ENCODE results near the gene DACH1. TPM values are rescaled to one million over a fixed set of nuclear protein-coding genes. Genes with fewer than 3 reads are reported as not detected.

The DACH1 gene
- total and polyA plus RNA-seq, 2 donors (not counting 1 experiment from before 2014, with no cell fraction given), result 0.02 to 0.33 TPM

GRCh38 chr13:71865874-71866334 lies 1.1 kb downstream of the DACH1 start:
- TF ChIP-seq CTCF (conservative IDR thresholded peaks at IDR 0.05 in 1 of 2, IDR thresholded peaks at IDR 0.05 in 1 of 2; ENCODE audit: low read depth in 1 of 2, low read length in 2 of 2) (no peak), EZH2 (IDR thresholded peaks at IDR 0.05; ENCODE audit: low read length, missing control alignments) (no peak)

DNA sequence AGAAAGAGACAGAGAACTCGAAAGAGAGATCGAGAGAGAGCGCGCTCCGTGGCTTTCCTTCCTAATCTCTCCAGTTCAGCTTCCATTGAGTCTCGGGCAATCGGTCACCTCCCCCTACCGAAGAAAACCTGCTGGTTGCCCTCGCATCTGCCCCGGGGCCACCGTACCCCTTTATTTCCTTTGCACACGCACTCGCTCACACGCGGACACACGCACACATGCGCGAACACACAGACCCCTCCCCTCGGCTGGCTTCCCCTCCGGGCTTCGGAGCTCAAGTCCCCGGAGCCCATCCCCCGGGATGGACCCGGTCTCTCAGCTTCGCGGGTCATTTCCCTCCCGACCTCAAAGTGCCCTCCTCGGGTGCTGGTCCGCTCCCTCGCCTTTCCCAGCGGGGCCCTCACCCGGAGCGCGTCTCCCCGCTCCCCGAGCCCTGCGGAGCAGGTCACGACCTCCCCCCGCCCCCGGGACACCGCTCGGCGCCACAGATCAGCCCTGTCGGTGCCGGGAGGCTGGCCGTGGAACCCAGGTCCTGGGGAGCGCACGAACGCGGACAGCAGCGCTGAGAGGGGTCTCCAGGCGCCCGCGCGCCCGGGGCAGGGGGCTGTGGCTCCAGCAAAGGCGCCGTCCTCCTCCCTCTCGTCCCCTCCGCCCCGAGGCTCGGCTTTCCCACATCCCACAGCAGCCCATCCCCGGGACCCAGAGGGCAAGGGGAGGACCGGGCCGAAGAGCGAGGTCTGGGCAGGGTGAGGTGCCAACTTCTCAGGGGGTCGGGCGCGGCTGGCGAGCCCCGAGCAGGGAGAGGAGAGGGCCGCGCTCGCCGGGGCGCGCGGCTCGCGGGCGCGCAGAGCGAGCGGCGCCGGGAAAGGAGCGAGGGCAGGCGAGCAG lies 1.8 kb downstream of the DACH1 start:
- H2AFZ ChIP-seq (ENCODE audit: low read length), result peak overlapping the region; percentile 44
- H3K4me2 ChIP-seq (ENCODE audit: extremely low read depth, insufficient read depth, low read length), result peak overlapping the region; percentile 88
- no peaks in the 10 kb centered on the region for H3K4me1 ChIP-seq (ENCODE audit: control insufficient read depth, extremely low read depth, insufficient read depth, low read length)
- no peak for TF ChIP-seq EZH2 (IDR thresholded peaks at IDR 0.05; ENCODE audit: low read length, missing control alignments)
- TF ChIP-seq CTCF (conservative IDR thresholded peaks at IDR 0.05 in 1 of 2, IDR thresholded peaks at IDR 0.05 in 1 of 2; ENCODE audit: low read depth in 1 of 2, low read length in 2 of 2), result no peak
- DNase-seq (ENCODE audit: low read depth in 2 of 2), result peak; percentile 32 to 51
- H3K27me3 ChIP-seq (ENCODE audit: control insufficient read depth, insufficient read depth, low read length), result no peaks in the 10 kb centered on the region
- H3K9ac ChIP-seq (ENCODE audit: insufficient read depth, low read length), result no peak overlapping the region
- no peak overlapping the region for H3K27ac ChIP-seq (ENCODE audit: insufficient read depth, low read length)
- no peaks in the 10 kb centered on the region for H3K36me3 ChIP-seq (ENCODE audit: control insufficient read depth, insufficient read depth, low read length)
- H3K4me3 ChIP-seq (replicated peaks in 1 of 4; ENCODE audit: control extremely low read depth in 1 of 4, insufficient read depth in 1 of 4, low read depth in 3 of 4, low read length in 4 of 4), result peak overlapping the region; percentile 49 to 78 (median 57)
- H4K20me1 ChIP-seq (ENCODE audit: control insufficient read depth, extremely low read depth, insufficient read depth, low read length), result no peaks in the 10 kb centered on the region
- H3K79me2 ChIP-seq (ENCODE audit: control insufficient read depth, insufficient read depth, low read length), result no peaks in the 10 kb centered on the region
- H3K9me3 ChIP-seq (ENCODE audit: control insufficient read depth, insufficient read depth, low read depth, low read length), result no peaks in the 10 kb centered on the region

More at GRCh38 chr13:71865874-71866334, 1.1 kb downstream of the DACH1 start:
- H3K36me3 ChIP-seq (ENCODE audit: control insufficient read depth, insufficient read depth, low read length), result no peaks in the 10 kb centered on the region
- H3K27ac ChIP-seq (ENCODE audit: insufficient read depth, low read length), result no peak overlapping the region
- H4K20me1 ChIP-seq (ENCODE audit: control insufficient read depth, extremely low read depth, insufficient read depth, low read length), result no peaks in the 10 kb centered on the region
- peak overlapping the region; percentile 49 to 78 (median 57) for H3K4me3 ChIP-seq (replicated peaks in 1 of 4; ENCODE audit: control extremely low read depth in 1 of 4, insufficient read depth in 1 of 4, low read depth in 3 of 4, low read length in 4 of 4)
- H3K9ac ChIP-seq (ENCODE audit: insufficient read depth, low read length), result no peak overlapping the region
- peak overlapping the region; percentile 88 for H3K4me2 ChIP-seq (ENCODE audit: extremely low read depth, insufficient read depth, low read length)
- no peaks in the 10 kb centered on the region for H3K4me1 ChIP-seq (ENCODE audit: control insufficient read depth, extremely low read depth, insufficient read depth, low read length)
- DNase-seq (ENCODE audit: low read depth in 2 of 2), result peak; percentile 20 to 23
- H3K79me2 ChIP-seq (ENCODE audit: control insufficient read depth, insufficient read depth, low read length), result no peaks in the 10 kb centered on the region
- H3K27me3 ChIP-seq (ENCODE audit: control insufficient read depth, insufficient read depth, low read length), result no peaks in the 10 kb centered on the region
- no peak overlapping the region for H2AFZ ChIP-seq (ENCODE audit: low read length)
- H3K9me3 ChIP-seq (ENCODE audit: control insufficient read depth, insufficient read depth, low read depth, low read length), result no peaks in the 10 kb centered on the region

DNA sequence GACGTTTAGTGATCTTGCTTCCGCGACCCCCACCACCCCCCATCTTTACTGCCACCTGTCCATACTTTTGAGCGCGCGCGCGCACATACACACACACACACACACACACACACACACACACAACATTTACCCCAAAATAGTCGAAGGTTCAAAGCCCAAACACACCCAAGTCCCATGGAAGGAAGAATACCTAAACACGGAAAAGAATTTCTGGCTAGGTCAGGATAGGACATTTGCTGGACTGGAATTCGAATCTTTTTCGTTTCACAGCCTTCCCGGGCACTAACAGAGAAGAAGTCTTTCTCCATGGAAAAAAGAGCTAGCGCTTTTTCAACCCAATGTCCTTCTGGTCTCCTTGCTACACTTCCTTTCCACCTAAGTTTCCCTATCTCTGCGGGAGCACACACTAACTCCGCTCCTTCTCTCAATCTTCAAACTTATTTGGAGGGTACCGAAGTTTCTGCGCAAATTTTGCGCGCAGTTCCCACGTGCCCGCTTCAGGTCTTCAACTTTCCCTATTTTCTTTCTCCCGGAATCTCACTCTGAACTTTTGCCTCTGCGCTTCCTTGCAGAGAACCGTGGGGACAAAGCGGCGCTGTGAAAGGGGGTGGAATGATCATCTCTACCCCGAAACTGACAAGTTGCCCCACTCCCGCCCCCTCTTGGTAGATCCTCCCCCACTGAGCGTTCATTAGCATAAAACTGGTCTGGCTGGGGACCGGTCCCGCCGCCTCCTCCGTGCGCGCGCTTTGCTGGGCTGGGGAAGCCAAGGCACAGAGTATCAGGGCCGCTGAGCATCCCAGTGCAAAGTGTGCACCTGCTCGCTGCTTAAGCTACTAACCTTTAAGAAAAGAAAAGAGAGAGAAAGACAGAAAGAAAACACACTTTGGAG lies 2.7 kb downstream of the DACH1 start:
- Histone ChIP-seq H3K27ac (ENCODE audit: insufficient read depth, low read length) (no peak overlapping the region), H3K9me3 (ENCODE audit: control insufficient read depth, insufficient read depth, low read depth, low read length) (no peaks in the 10 kb centered on the region), H3K4me2 (ENCODE audit: extremely low read depth, insufficient read depth, low read length) (peak overlapping the region; percentile 88), H3K36me3 (ENCODE audit: control insufficient read depth, insufficient read depth, low read length) (no peaks in the 10 kb centered on the region), H3K4me3 (replicated peaks in 1 of 4; ENCODE audit: control extremely low read depth in 1 of 4, insufficient read depth in 1 of 4, low read depth in 3 of 4, low read length in 4 of 4) (peak overlapping the region; percentile 49 to 78 (median 57)), H3K9ac (ENCODE audit: insufficient read depth, low read length) (no peak overlapping the region), H2AFZ (ENCODE audit: low read length) (peak overlapping the region; percentile 44), H3K27me3 (ENCODE audit: control insufficient read depth, insufficient read depth, low read length) (no peaks in the 10 kb centered on the region), H3K79me2 (ENCODE audit: control insufficient read depth, insufficient read depth, low read length) (no peaks in the 10 kb centered on the region), H3K4me1 (ENCODE audit: control insufficient read depth, extremely low read depth, insufficient read depth, low read length) (no peaks in the 10 kb centered on the region), H4K20me1 (ENCODE audit: control insufficient read depth, extremely low read depth, insufficient read depth, low read length) (no peaks in the 10 kb centered on the region)
- DNase-seq (ENCODE audit: low read depth in 2 of 2), result peak; percentile 9 to 43
- TF ChIP-seq EZH2 (IDR thresholded peaks at IDR 0.05; ENCODE audit: low read length, missing control alignments), result no peak
- TF ChIP-seq CTCF (conservative IDR thresholded peaks at IDR 0.05 in 1 of 2, IDR thresholded peaks at IDR 0.05 in 1 of 2; ENCODE audit: low read depth in 1 of 2, low read length in 2 of 2), result no peak

All from fibroblast of lung (primary cell).